Activated gamma-delta T cell treated with anti-CD3 and anti-CD28 coated beads, Interleukin-2, amount 50 U/mL, for 16 hours (primary cell): ENCODE results near the gene NBPF26.
A peak's percentile ranks its signal among the peaks of the same experiment; 100 is the strongest.
"Not testable (repeated sequence)": the region's sequence is repeated elsewhere in the genome, so short reads cannot be mapped to it uniquely, and the experiment has no call there.

Source experiments
- DNase-seq: peaks from one replicate; pipeline ENCODE4 v3.0.0-alpha.2; 2020; ENCODE audit warnings: low read depth

NBPF26 gene

DNA sequence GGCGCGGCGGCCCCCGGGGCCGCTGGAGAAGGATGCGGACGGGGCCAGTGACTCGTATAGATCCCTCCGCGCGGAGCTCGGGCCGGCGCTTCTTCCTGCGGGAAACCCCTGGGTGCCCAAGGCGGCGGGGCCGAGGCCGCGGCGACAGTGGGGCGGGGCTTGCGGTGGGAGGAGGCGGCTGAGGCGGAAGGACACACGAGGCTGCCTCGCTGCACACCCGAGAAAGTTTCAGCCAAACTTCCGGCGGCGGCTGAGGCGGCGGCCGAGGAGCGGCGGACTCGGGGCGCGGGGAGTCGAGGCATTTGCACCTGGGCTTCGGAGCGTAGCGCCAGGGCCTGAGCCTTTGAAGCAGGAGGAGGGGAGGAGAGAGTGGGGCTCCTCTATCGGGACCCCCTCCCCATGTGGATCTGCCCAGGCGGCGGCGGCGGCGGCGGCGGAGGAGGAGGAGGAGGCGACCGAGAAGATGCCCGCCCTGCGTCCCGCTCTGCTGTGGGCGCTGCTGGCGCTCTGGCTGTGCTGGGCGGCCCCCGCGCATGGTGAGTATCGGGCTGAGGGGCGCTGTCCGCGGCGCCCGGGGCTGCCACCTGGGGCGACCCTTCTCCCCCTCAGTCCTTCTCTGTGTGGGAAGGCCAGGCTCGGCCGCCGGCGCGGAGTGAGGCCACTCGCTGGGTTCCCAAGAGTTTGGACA lies at the start of gene NBPF26:
NBPF26 (plus strand) TSS at position 231 of the 688 bp plus-strand sequence.
- DNase-seq = peak; percentile 38

- not testable (repeated sequence) for DNase-seq
Observed at GRCh38 chr1:120680106-120680819, 43.5 kb upstream of the NBPF26 start.

DNA sequence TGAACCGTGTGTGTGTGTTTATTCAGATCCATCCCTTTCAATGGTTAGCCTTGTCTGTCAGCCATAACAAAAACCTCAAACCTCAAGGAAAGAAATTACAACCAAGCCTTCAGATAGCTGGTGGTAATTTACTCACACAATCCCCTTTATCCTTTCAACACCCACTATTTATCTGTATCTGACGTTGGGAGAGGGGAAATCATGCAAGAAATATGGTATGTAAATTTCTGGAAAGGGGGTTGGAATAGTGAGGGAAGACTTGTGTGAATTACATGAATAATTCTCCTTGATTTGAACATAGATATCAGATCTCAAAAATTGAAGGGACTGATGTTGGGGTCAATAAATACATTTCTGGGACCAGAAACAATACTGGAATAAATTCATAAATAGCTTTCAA lies 42.8 kb upstream of the NBPF26 start:
- DNase-seq = not testable (repeated sequence)

- DNase-seq = not testable (repeated sequence)
Observed at GRCh38 chr1:120684397-120684796, 39.3 kb upstream of the NBPF26 start.

GRCh38 chr1:120685622-120686021 lies 38.1 kb upstream of the NBPF26 start:
- not testable (repeated sequence) for DNase-seq

GRCh38 chr1:120687250-120687649 lies 36.5 kb upstream of the NBPF26 start:
- not testable (repeated sequence) for DNase-seq

DNA sequence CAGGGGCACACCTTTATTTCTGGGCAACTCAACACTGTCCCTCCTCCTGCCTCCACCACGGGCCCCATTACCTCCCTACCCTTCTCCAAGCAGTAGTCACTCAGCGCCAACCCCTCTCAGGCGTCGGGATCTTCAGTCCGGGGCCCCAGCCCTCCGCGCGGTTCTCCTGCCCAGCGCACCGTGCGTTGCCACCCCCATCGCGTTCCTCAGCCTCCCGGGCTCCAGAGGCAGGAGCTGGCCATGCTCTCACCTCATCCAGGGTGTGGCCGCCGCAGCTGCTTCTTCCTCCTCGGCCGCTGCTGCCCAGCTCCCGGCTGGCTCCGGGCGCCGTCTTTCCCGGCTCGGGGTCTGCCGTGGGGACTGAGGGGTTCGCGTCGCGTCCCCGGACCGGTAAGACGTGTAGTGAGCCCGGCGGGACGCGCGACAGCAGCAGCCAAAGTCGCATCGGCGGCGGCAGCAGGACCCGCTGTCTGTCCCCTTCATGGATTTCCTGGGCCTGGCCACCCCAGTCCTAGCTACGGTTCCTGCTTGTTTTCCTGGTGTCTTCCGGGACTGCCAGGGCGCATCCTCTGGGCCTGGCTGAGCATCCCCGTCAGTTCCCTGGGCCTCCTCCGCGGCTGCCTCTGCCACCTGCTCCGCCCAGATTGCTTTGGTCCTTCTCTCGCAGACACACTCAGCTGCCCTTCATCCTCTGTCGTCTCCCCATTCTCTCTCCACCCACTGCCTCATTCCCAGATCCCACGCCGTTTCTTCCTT lies 22.8 kb upstream of the NBPF26 start:
- DNase-seq = not testable (repeated sequence)

DNA sequence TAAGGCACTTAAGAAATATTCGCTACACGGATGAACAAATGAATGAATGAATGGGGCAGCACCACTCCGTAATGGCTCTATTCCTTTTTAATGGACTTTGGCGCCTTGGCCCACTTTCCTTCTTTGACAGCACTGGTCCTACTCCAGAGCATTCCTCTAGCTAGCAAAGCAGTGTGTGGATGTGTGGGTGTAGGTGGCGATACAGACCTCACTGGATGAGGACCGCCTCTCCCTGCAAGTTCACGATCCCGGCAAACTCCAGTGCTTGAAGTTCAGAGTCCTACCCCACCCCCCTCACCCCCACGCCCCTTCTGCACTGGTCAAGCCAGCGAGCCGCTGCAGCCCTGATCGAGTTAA lies 409 bp upstream of the NBPF26 start:
- not testable (repeated sequence) for DNase-seq

DNA sequence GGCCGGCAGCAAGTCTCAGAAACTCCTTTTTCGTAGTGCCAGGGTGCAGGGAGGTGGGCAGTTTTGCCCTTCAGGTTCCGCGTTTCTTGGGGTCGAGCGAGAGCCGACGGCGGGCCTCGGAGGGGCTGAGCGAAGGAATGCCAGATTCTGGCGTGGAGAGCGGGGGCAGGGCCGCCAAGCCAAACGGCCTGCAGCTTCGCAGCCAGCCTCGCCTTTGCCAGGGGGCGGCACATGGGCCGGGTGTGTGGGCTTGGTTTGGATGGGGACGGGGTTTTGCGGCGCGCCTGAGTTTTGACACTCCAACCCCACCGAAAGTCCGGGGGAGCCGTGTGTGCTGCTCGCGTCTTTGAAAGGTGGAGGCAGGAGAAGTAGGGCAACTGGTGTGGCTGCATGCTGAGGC lies 762 bp downstream of the NBPF26 start:
- DNase-seq = not testable (repeated sequence)

- DNase-seq = not testable (repeated sequence)
Observed at GRCh38 chr1:120728811-120729210, 5.1 kb downstream of the NBPF26 start.

GRCh38 chr1:120769090-120769489 lies 45.3 kb downstream of the NBPF26 start:
- DNase-seq = not testable (repeated sequence)

- DNase-seq = not testable (repeated sequence)
Observed at GRCh38 chr1:120805452-120805851, 81.7 kb downstream of the NBPF26 start.

DNA sequence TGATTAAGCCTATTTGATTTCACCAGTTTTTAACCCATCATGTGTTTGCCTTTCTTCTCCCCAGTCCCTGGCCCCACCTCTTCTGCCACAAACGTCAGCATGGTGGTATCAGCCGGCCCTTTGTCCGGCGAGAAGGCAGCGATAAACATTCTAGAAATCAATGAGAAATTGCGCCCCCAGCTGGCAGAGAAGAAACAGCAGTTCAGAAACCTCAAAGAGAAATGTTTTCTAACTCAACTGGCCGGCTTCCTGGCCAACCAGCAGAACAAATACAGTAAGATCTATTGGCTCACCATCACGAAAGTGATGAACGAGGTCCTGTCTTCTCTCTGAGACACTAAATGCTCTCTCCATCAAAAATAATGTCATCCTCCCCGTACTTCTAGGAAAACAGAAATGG lies 88.1 kb downstream of the NBPF26 start:
- peak; percentile 0 for DNase-seq

- not testable (repeated sequence) for DNase-seq
Observed at GRCh38 chr1:120825051-120825450, 101.3 kb downstream of the NBPF26 start.

DNA sequence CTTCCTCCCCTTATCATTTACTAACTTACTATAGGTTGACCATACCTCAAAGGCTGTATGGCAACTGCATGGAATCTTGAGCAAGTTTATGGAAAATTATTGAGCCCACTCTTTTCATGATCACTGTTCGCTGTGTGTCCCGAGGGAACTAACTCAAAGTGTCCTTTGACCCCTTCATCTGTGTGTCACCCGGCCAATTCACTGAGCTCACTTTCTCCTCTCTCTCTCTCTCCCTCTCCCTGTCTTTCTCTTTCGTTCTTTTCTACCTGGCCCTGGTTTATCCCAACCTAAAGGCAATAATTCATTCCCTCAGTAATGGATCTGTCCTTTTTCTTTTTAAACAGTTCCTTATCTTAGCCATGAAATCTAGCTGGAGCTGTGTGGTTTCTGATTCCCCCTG lies 102.9 kb downstream of the NBPF26 start:
- DNase-seq = not testable (repeated sequence)

- DNase-seq = peak; percentile 38
Observed at GRCh38 chr1:120844186-120844944, 120.6 kb downstream of the NBPF26 start.

DNA sequence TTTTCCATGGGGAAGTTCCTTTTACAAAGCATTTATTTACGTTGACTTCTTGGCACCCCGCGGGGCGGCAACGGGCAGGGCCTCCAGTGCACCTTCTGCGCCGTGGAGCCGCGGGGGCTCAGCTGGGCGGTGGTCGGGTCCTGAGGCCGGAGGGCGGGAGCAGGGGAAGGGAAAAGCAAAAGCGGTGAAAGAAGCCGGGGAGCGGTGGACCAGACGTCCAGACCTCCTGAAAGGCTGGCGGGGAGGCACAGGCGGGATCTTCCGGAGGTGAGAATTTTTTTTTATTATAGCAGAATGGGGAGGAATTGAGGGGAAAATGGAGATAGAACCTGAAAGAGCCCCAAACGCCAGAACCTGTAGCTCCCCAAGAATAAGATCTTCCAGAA lies 121.2 kb downstream of the NBPF26 start:
- DNase-seq = not testable (repeated sequence)

DNA sequence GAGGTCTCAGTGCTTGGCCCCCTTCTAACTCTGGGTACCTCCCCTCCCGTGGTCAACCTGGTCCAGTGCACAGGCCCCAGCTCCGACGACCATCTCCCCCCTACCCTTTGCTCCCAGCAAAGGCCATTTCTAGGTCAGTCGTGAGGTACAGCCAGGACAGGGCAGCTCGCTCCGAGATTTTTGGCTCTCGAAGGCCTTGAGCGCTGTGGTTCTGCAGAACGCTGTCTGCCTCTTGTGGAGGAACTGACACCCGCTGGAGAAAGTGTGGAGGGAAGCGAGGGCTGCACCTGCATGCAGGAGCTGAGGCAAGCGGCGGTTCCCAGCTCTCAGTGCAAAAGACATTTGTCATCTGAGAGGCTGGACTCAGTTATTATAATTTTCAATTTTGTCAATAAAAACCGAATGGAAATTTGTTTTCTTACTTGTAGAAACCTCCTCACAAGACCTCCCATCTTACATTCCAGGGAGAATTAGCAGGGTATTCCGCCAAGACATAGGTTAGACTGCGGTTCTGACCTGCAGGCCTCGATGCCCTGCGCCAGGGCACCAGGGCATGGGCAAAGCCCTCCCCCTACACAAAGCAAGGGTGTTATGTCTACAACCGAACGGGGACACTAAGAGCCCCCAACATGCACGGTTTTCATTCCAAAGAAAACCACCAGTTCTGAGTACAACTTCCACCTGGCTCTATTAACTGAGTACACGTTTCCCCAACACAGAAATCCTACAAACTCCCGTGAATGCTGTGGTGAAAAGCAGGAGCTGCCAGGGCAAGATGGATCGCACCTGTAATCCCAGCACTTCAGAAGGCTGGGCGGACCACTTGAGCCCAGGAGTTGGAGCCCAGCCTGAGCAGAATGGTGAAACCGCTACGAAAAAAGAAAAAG lies 125.9 kb downstream of the NBPF26 start:
- not testable (repeated sequence) for DNase-seq

- DNase-seq = not testable (repeated sequence)
Observed at GRCh38 chr1:120850287-120850536, 126.5 kb downstream of the NBPF26 start.

GRCh38 chr1:120850537-120851421 lies 127.0 kb downstream of the NBPF26 start:
- DNase-seq = peak; percentile 62
